Peyer's patch (tissue), 4 donors: ENCODE results near the gene PIK3C3.

Experiments used
- POLR2A ChIP-seq, 2 donors: fragments of 450-650 bp; IDR thresholded peaks; one replicate each; pipeline ENCODE4 v1.5.1; 2017; ENCODE audit warnings: antibody characterized with exemption in 2 of 2, mild to moderate bottlenecking in 2 of 2, moderate library complexity in 2 of 2
- TF ChIP-seq, protein P1 (sequence below), 6 experiments: fragments of 450-650 bp in 4 of 6; fragments of 200-600 bp in 2 of 6; sonication (generic) in 1 of 6; IDR thresholded peaks; one replicate each; pipeline ENCODE4 v1.5.1; 2017 to 2019; ENCODE audit warnings: antibody characterized with exemption in 6 of 6, mild to moderate bottlenecking in 3 of 6, moderate library complexity in 1 of 6

DNA sequence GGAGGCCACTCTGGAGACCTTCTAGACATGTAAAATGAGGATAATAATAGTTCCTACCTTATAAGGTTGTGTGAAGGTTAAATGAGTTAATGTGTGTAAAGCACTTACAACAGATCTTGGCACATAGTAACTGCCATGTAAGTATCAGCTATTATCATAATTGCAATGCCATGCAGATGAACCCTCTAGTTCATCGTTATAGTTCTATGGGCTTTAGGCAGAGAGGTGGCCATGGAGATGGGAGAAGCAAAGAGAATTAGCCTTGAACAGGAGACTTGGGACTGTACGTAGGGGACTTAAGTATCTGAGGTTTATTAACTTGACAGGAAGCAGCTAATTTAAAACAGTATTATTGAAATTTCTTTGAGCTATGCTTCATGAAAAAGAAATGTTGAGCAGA, 151.8 kb downstream of the PIK3C3 start:
- TF ChIP-seq, protein P1, sequence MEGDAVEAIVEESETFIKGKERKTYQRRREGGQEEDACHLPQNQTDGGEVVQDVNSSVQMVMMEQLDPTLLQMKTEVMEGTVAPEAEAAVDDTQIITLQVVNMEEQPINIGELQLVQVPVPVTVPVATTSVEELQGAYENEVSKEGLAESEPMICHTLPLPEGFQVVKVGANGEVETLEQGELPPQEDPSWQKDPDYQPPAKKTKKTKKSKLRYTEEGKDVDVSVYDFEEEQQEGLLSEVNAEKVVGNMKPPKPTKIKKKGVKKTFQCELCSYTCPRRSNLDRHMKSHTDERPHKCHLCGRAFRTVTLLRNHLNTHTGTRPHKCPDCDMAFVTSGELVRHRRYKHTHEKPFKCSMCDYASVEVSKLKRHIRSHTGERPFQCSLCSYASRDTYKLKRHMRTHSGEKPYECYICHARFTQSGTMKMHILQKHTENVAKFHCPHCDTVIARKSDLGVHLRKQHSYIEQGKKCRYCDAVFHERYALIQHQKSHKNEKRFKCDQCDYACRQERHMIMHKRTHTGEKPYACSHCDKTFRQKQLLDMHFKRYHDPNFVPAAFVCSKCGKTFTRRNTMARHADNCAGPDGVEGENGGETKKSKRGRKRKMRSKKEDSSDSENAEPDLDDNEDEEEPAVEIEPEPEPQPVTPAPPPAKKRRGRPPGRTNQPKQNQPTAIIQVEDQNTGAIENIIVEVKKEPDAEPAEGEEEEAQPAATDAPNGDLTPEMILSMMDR (IDR thresholded peaks at IDR 0.05), result no peak
- TF ChIP-seq POLR2A (IDR thresholded peaks at IDR 0.05), result no peak
